Measurements from ENCODE around the gene DRG2. TPM values are rescaled to one million over a fixed set of nuclear protein-coding genes. Genes with fewer than 3 reads are reported as not detected.

The DRG2 gene
- total and polyA plus RNA-seq, 9 of the 15 experiments (the other 6 are each of a cell fraction or from before 2014, with no cell fraction given), result 6.6 to 36.7 (median 26.1) TPM

DNA sequence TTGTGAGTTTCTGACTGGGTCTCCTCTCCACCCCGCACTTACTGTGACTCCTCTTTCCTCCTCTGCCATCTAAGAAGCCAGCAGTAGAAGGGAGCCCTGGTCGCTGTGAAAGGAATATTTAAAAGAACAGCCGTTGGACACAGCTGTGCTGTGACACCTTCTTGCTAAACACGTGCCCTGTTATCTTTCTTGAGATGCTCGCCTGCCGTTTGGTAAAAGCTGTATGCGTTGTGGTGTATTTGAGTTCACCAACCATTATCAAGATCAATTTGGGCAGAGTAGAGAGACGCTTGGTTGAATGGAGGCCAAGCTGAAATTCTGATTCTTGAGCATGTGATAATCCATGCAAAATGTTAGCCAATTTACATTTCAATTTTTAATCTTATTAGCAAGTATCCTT, 44.8 kb upstream of the DRG2 start (continued):
- TF ChIP-seq, protein P1, sequence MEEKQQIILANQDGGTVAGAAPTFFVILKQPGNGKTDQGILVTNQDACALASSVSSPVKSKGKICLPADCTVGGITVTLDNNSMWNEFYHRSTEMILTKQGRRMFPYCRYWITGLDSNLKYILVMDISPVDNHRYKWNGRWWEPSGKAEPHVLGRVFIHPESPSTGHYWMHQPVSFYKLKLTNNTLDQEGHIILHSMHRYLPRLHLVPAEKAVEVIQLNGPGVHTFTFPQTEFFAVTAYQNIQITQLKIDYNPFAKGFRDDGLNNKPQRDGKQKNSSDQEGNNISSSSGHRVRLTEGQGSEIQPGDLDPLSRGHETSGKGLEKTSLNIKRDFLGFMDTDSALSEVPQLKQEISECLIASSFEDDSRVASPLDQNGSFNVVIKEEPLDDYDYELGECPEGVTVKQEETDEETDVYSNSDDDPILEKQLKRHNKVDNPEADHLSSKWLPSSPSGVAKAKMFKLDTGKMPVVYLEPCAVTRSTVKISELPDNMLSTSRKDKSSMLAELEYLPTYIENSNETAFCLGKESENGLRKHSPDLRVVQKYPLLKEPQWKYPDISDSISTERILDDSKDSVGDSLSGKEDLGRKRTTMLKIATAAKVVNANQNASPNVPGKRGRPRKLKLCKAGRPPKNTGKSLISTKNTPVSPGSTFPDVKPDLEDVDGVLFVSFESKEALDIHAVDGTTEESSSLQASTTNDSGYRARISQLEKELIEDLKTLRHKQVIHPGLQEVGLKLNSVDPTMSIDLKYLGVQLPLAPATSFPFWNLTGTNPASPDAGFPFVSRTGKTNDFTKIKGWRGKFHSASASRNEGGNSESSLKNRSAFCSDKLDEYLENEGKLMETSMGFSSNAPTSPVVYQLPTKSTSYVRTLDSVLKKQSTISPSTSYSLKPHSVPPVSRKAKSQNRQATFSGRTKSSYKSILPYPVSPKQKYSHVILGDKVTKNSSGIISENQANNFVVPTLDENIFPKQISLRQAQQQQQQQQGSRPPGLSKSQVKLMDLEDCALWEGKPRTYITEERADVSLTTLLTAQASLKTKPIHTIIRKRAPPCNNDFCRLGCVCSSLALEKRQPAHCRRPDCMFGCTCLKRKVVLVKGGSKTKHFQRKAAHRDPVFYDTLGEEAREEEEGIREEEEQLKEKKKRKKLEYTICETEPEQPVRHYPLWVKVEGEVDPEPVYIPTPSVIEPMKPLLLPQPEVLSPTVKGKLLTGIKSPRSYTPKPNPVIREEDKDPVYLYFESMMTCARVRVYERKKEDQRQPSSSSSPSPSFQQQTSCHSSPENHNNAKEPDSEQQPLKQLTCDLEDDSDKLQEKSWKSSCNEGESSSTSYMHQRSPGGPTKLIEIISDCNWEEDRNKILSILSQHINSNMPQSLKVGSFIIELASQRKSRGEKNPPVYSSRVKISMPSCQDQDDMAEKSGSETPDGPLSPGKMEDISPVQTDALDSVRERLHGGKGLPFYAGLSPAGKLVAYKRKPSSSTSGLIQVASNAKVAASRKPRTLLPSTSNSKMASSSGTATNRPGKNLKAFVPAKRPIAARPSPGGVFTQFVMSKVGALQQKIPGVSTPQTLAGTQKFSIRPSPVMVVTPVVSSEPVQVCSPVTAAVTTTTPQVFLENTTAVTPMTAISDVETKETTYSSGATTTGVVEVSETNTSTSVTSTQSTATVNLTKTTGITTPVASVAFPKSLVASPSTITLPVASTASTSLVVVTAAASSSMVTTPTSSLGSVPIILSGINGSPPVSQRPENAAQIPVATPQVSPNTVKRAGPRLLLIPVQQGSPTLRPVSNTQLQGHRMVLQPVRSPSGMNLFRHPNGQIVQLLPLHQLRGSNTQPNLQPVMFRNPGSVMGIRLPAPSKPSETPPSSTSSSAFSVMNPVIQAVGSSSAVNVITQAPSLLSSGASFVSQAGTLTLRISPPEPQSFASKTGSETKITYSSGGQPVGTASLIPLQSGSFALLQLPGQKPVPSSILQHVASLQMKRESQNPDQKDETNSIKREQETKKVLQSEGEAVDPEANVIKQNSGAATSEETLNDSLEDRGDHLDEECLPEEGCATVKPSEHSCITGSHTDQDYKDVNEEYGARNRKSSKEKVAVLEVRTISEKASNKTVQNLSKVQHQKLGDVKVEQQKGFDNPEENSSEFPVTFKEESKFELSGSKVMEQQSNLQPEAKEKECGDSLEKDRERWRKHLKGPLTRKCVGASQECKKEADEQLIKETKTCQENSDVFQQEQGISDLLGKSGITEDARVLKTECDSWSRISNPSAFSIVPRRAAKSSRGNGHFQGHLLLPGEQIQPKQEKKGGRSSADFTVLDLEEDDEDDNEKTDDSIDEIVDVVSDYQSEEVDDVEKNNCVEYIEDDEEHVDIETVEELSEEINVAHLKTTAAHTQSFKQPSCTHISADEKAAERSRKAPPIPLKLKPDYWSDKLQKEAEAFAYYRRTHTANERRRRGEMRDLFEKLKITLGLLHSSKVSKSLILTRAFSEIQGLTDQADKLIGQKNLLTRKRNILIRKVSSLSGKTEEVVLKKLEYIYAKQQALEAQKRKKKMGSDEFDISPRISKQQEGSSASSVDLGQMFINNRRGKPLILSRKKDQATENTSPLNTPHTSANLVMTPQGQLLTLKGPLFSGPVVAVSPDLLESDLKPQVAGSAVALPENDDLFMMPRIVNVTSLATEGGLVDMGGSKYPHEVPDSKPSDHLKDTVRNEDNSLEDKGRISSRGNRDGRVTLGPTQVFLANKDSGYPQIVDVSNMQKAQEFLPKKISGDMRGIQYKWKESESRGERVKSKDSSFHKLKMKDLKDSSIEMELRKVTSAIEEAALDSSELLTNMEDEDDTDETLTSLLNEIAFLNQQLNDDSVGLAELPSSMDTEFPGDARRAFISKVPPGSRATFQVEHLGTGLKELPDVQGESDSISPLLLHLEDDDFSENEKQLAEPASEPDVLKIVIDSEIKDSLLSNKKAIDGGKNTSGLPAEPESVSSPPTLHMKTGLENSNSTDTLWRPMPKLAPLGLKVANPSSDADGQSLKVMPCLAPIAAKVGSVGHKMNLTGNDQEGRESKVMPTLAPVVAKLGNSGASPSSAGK (IDR thresholded peaks at IDR 0.05), result peak; percentile 56
- TF ChIP-seq ZNF3 (CRISPR knock-in tag; IDR thresholded peaks at IDR 0.05), result no peak
- no peak for TF ChIP-seq TCF7 (IDR thresholded peaks at IDR 0.05; ENCODE audit: borderline replicate concordance)
- no peak for TF ChIP-seq NBN (IDR thresholded peaks at IDR 0.05; ENCODE audit: low read depth)
- no peak for TF ChIP-seq SP2 (IDR thresholded peaks at IDR 0.05; ENCODE audit: extremely low read depth, low read depth, low read length, poor library complexity, severe bottlenecking)
- no peak for TF ChIP-seq ZNF133 (CRISPR knock-in tag; IDR thresholded peaks at IDR 0.05)
- TF ChIP-seq ZNF57 (CRISPR knock-in tag; IDR thresholded peaks at IDR 0.05), result no peak
- TF ChIP-seq FOXP1 (CRISPR knock-in tag; IDR thresholded peaks at IDR 0.05), result no peak
- TF ChIP-seq CXXC5 (CRISPR knock-in tag; IDR thresholded peaks at IDR 0.05), result peak; percentile 53
- TF ChIP-seq, protein P2, sequence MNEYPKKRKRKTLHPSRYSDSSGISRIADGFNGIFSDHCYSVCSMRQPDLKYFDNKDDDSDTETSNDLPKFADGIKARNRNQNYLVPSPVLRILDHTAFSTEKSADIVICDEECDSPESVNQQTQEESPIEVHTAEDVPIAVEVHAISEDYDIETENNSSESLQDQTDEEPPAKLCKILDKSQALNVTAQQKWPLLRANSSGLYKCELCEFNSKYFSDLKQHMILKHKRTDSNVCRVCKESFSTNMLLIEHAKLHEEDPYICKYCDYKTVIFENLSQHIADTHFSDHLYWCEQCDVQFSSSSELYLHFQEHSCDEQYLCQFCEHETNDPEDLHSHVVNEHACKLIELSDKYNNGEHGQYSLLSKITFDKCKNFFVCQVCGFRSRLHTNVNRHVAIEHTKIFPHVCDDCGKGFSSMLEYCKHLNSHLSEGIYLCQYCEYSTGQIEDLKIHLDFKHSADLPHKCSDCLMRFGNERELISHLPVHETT (CRISPR knock-in tag; conservative IDR thresholded peaks at IDR 0.05 in 1 of 2, IDR thresholded peaks at IDR 0.05 in 1 of 2), result no peak
- TF ChIP-seq, protein P3, sequence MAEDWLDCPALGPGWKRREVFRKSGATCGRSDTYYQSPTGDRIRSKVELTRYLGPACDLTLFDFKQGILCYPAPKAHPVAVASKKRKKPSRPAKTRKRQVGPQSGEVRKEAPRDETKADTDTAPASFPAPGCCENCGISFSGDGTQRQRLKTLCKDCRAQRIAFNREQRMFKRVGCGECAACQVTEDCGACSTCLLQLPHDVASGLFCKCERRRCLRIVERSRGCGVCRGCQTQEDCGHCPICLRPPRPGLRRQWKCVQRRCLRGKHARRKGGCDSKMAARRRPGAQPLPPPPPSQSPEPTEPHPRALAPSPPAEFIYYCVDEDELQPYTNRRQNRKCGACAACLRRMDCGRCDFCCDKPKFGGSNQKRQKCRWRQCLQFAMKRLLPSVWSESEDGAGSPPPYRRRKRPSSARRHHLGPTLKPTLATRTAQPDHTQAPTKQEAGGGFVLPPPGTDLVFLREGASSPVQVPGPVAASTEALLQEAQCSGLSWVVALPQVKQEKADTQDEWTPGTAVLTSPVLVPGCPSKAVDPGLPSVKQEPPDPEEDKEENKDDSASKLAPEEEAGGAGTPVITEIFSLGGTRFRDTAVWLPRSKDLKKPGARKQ (CRISPR knock-in tag; IDR thresholded peaks at IDR 0.05), result no peak
- TF ChIP-seq, protein P4, sequence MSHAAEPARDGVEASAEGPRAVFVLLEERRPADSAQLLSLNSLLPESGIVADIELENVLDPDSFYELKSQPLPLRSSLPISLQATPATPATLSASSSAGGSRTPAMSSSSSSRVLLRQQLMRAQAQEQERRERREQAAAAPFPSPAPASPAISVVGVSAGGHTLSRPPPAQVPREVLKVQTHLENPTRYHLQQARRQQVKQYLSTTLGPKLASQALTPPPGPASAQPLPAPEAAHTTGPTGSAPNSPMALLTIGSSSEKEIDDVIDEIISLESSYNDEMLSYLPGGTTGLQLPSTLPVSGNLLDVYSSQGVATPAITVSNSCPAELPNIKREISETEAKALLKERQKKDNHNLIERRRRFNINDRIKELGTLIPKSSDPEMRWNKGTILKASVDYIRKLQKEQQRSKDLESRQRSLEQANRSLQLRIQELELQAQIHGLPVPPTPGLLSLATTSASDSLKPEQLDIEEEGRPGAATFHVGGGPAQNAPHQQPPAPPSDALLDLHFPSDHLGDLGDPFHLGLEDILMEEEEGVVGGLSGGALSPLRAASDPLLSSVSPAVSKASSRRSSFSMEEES (CRISPR knock-in tag; IDR thresholded peaks at IDR 0.05), result no peak
